ENCODE data around the gene HEXIM2.

- TF ChIP-seq YY1 (IDR thresholded peaks at IDR 0.05; ENCODE audit: insufficient read depth, insufficient read length) (no peak), ZNF274 (IDR thresholded peaks at IDR 0.05; ENCODE audit: low read depth, low read length) (no peak)
These were observed 29.0 kb downstream of the HEXIM2 start for GRCh38 chr17:45190503-45191255.

All from NT2/D1 (cell line).